ENCODE measurements around the gene ROCK2. TPM values are rescaled to one million over a fixed set of nuclear protein-coding genes. Genes with fewer than 3 reads are reported as not detected.

ROCK2 gene
- total RNA-seq, 4 donors from 2014 or later: 90.0 to 119 (median 101) TPM

DNA sequence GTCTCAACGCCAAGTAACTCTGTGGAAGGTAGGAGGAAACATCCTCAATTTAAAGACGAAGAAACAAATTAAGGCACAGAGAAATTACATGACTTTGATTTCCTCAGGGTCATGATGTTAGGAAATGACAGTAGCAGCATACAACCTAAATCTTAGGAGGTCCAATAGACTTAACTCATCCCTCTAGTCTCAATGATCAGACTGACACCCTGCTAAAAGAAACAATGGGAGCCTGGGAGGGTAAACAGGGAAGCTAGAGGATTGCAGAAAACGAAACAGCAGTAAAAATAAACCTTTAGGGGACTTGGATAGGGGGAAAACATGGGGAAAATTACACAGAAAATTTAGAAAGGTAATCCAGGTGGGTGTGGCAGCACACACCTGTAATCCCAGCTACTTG, 56.0 kb downstream of the ROCK2 start:
- peaks cover 0 to 24% (median 22%) of the 10 kb centered on the region in 4 donors for H3K36me3 ChIP-seq
- H3K4me1 ChIP-seq: peaks cover 23 to 40% (median 37%) of the 10 kb centered on the region in 4 donors
- no peak overlapping the region for H3K4me3 ChIP-seq
- 69% methylated on average over 3 of the region's 3 CpGs for WGBS
- no peak for DNase-seq (ENCODE audit: extremely low spot score)
- H3K27ac ChIP-seq (replicated peaks in 1 of 4): no peak overlapping the region
- intact Hi-C loops (cut with DNase I): no loop called here
- TF ChIP-seq POLR2A (IDR thresholded peaks at IDR 0.05; ENCODE audit: low read depth): no peak
- TF ChIP-seq EP300 (IDR thresholded peaks at IDR 0.05): no peak
- no peak for TF ChIP-seq CTCF (IDR thresholded peaks at IDR 0.05)
- no peak for TF ChIP-seq POLR2AphosphoS5 (IDR thresholded peaks at IDR 0.05)
- H3K27me3 ChIP-seq: no peaks in the 10 kb centered on the region
- no peaks in the 10 kb centered on the region for H3K9me3 ChIP-seq

GRCh38 chr2:11286749-11287148, 57.7 kb downstream of the ROCK2 start:
- 69% methylated on average over 1 of the region's 1 CpG for WGBS
- intact Hi-C loops (cut with DNase I): no loop called here
- Histone ChIP-seq H3K36me3 (peaks cover 0 to 28% (median 24%) of the 10 kb centered on the region in 4 donors), H3K4me3 (no peak overlapping the region), H3K4me1 (peaks cover 20 to 27% (median 24%) of the 10 kb centered on the region in 4 donors), H3K27me3 (no peaks in the 10 kb centered on the region), H3K9me3 (no peaks in the 10 kb centered on the region), H3K27ac (replicated peaks in 1 of 4) (no peak overlapping the region)
- no peak for DNase-seq (ENCODE audit: extremely low spot score)
- TF ChIP-seq EP300 (IDR thresholded peaks at IDR 0.05) (no peak), POLR2AphosphoS5 (IDR thresholded peaks at IDR 0.05) (no peak), POLR2A (IDR thresholded peaks at IDR 0.05; ENCODE audit: low read depth) (no peak), CTCF (IDR thresholded peaks at IDR 0.05) (no peak)

DNA sequence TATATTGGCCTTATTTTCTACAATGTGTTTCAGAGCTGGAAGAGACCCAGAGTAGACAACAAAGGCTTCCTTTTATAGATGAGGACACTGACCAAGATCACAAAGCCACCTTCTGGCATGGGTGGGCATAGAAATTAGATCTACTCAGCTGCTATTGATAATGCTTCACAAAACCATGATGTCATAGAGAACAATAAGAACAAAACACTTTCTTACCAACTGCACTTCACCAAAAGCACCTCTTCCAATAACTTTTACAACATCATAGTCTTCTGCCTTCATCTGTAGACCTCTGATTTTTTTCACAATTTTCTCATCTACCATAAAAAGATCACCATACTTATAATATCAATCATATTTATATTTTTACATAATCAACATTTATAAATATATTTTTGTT, 58.1 kb downstream of the ROCK2 start:
- TF ChIP-seq CTCF (IDR thresholded peaks at IDR 0.05) (no peak), POLR2A (IDR thresholded peaks at IDR 0.05; ENCODE audit: low read depth) (no peak), POLR2AphosphoS5 (IDR thresholded peaks at IDR 0.05) (no peak), EP300 (IDR thresholded peaks at IDR 0.05) (no peak)
- peaks cover 0 to 28% (median 24%) of the 10 kb centered on the region in 4 donors for H3K36me3 ChIP-seq
- H3K4me1 ChIP-seq: peaks cover 20 to 27% (median 24%) of the 10 kb centered on the region in 4 donors
- DNase-seq (ENCODE audit: extremely low spot score): no peak
- H3K4me3 ChIP-seq: no peak overlapping the region
- no peaks in the 10 kb centered on the region for H3K27me3 ChIP-seq
- no peak overlapping the region for H3K27ac ChIP-seq (replicated peaks in 1 of 4)
- intact Hi-C loops (cut with DNase I): no loop called here
- H3K9me3 ChIP-seq: no peaks in the 10 kb centered on the region

DNA sequence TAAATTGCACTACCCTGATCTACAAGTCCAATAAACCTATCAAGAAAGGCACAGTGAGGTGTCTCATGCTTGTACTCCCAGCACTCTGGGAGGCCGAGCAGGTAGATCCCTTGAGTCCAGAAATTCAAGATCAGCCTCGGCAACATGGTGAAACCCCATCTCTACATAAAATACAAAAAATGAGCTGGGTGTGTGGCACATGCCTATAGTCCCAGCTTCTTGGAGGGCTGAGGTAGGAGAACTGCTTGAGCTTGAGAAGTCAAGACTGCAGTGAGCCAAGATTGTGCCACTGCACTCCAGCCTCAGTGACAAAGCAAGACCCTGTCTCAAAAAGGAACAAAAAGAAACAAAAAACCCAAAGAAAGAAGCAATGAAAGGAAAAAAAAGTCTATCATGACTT, 58.9 kb downstream of the ROCK2 start:
- no peaks in the 10 kb centered on the region for H3K27me3 ChIP-seq
- no peak overlapping the region for H3K4me3 ChIP-seq
- no peak for DNase-seq (ENCODE audit: extremely low spot score)
- H3K9me3 ChIP-seq: no peaks in the 10 kb centered on the region
- peaks cover 0 to 28% (median 24%) of the 10 kb centered on the region in 4 donors for H3K36me3 ChIP-seq
- intact Hi-C loops (cut with DNase I): no loop called here
- WGBS: 100% methylated on average over 2 of the region's 2 CpGs
- TF ChIP-seq EP300 (IDR thresholded peaks at IDR 0.05) (no peak), POLR2A (IDR thresholded peaks at IDR 0.05; ENCODE audit: low read depth) (no peak), POLR2AphosphoS5 (IDR thresholded peaks at IDR 0.05) (no peak), CTCF (IDR thresholded peaks at IDR 0.05) (no peak)
- no peak overlapping the region for H3K27ac ChIP-seq (replicated peaks in 1 of 4)
- H3K4me1 ChIP-seq: peaks cover 20 to 27% (median 24%) of the 10 kb centered on the region in 4 donors

GRCh38 chr2:11281186-11281585, 63.2 kb downstream of the ROCK2 start:
- Histone ChIP-seq H3K4me3 (no peak overlapping the region), H3K36me3 (peaks cover 0 to 43% (median 36%) of the 10 kb centered on the region in 4 donors), H3K27me3 (no peaks in the 10 kb centered on the region), H3K4me1 (peaks cover 0 to 4% (median 0%) of the 10 kb centered on the region in 4 donors), H3K27ac (replicated peaks in 1 of 4) (no peak overlapping the region), H3K9me3 (no peaks in the 10 kb centered on the region)
- TF ChIP-seq POLR2A (IDR thresholded peaks at IDR 0.05; ENCODE audit: low read depth): no peak
- no peak for TF ChIP-seq CTCF (IDR thresholded peaks at IDR 0.05)
- no peak for TF ChIP-seq POLR2AphosphoS5 (IDR thresholded peaks at IDR 0.05)
- TF ChIP-seq EP300 (IDR thresholded peaks at IDR 0.05): no peak
- 64% methylated on average over 3 of the region's 3 CpGs for WGBS
- intact Hi-C loops (cut with DNase I): no loop called here
- DNase-seq (ENCODE audit: extremely low spot score): no peak
